PC-3 (cell line): ENCODE results near the gene MTMR6. TPM values are rescaled to one million over a fixed set of nuclear protein-coding genes. Genes with fewer than 3 reads are reported as not detected.

Experiments
- ATAC-seq: fragments of 200-7000 bp; cut with Tn5 transposase; 2 replicates; pipeline ENCODE4 v1.9.1; 2020; ENCODE audit warnings: mild to moderate bottlenecking, moderate library complexity
- BruUV-seq: library from RNA; stranded (reverse); fragments of 400-500 nt; replicated peaks from 2 replicates; lab custom pipeline; 2021; lab: Mats Ljungman, UMichigan
- CTCF ChIA-PET: fragments of 300-600 bp; sonication (Branson Sonifier 250); formaldehyde crosslinking; loops from one replicate; lab custom pipeline; 2022; ENCODE audit warnings: antibody characterized with exemption; lab: Charles Lee
- POLR2A ChIA-PET: fragments of 300-600 bp; sonication (Branson Sonifier 250); formaldehyde crosslinking; loops from one replicate; lab custom pipeline; 2022; ENCODE audit warnings: antibody characterized with exemption; ENCODE audit not compliant: unreplicated experiment; lab: Charles Lee
- DNase-seq: peaks from one replicate; pipeline ENCODE4 v3.0.0-alpha.2; 2015
- H2AFZ ChIP-seq: fragments of 300-600 bp; sonication (generic); 2 replicates; pipeline ENCODE4 v1.6.0; 2016; ENCODE audit warnings: antibody characterized with exemption, low read length
- H3F3A ChIP-seq: fragments of 300-600 bp; sonication (generic); one replicate; pipeline ENCODE4 v1.6.0; 2017; ENCODE audit warnings: antibody characterized with exemption, low read length, control low read depth, mild to moderate bottlenecking; ENCODE audit not compliant: unreplicated experiment
- H3K27ac ChIP-seq: fragments of 300-600 bp; sonication (generic); 2 replicates; pipeline ENCODE4 v1.5.1; 2016; ENCODE audit warnings: mild to moderate bottlenecking, low read length
- H3K27me3 ChIP-seq: fragments of 300-600 bp; sonication (generic); 2 replicates; pipeline ENCODE4 v1.6.1; 2016; ENCODE audit warnings: low read length, mixed read lengths
- H3K36me3 ChIP-seq: fragments of 300-600 bp; sonication (generic); 2 replicates; pipeline ENCODE4 v1.6.1; 2016; ENCODE audit warnings: low read depth, mixed run types, low read length, mixed read lengths
- H3K4me1 ChIP-seq: fragments of 300-600 bp; sonication (generic); 2 replicates; pipeline ENCODE4 v1.5.1; 2016; ENCODE audit warnings: low read length; ENCODE audit not compliant: insufficient read depth
- H3K4me2 ChIP-seq: fragments of 300-600 bp; sonication (generic); 2 replicates; pipeline ENCODE4 v1.6.0; 2016; ENCODE audit warnings: low read length
- H3K4me3 ChIP-seq: fragments of 300-600 bp; sonication (generic); 2 replicates; pipeline ENCODE4 v1.5.1; 2016; ENCODE audit warnings: mild to moderate bottlenecking, low read length, mixed read lengths
- H3K79me2 ChIP-seq: fragments of 300-600 bp; sonication (generic); 2 replicates; pipeline ENCODE4 v1.6.1; 2017; ENCODE audit warnings: low read length, mixed read lengths
- H3K9ac ChIP-seq: fragments of 300-600 bp; sonication (generic); 2 replicates; pipeline ENCODE4 v1.6.0; 2016; ENCODE audit warnings: mild to moderate bottlenecking, low read length
- H3K9me2 ChIP-seq: fragments of 300-600 bp; sonication (generic); replicated peaks from 2 replicates; pipeline ENCODE4 v1.6.1; 2016; ENCODE audit warnings: mixed run types, low read length, mixed read lengths
- H3K9me3 ChIP-seq: fragments of 300-600 bp; sonication (generic); 2 replicates; pipeline ENCODE4 v1.6.1; 2016; ENCODE audit warnings: low read length, mixed read lengths
- H4K20me1 ChIP-seq: fragments of 300-600 bp; sonication (generic); 2 replicates; pipeline ENCODE4 v1.6.1; 2016; ENCODE audit warnings: low read length, mixed read lengths
- CTCF ChIP-seq: fragments of 300-600 bp; sonication (generic); conservative IDR thresholded peaks from 2 replicates; pipeline ENCODE4 v1.5.1; 2017; ENCODE audit warnings: antibody characterized with exemption, low read depth, mild to moderate bottlenecking, low read length
- EZH2 ChIP-seq: fragments of 300-600 bp; sonication (generic); IDR thresholded peaks from one replicate; pipeline ENCODE4 v1.6.1; 2017; ENCODE audit warnings: antibody characterized with exemption, mild to moderate bottlenecking, low read length; ENCODE audit not compliant: unreplicated experiment
- EZH2phosphoT487 ChIP-seq: fragments of 300-600 bp; sonication (generic); IDR thresholded peaks from 2 replicates; pipeline ENCODE4 v1.6.1; 2018; ENCODE audit warnings: mild to moderate bottlenecking, antibody characterized with exemption, low read length, borderline replicate concordance
- intact Hi-C: fragments of 100-400 bp; cut with micrococcal nuclease; formaldehyde crosslinking; loops from 2 replicates; pipeline ENCODE4 v1.9.0; 2023
- total RNA-seq: library from RNA; depleted of rRNA; stranded (reverse); fragments of >200 nt; gene quantifications from 2 replicates; pipeline ENCODE4 v1.2.3, GENCODE V29; 2014

Gene MTMR6
- total RNA-seq, 1 experiment from 2014 or later, result 10.5 TPM

- Histone ChIP-seq H3K4me3 (no peak overlapping the region), H3K4me2 (no peak overlapping the region), H2AFZ (no peak overlapping the region), H3K9me3 (no peaks in the 10 kb centered on the region), H3K27me3 (no peaks in the 10 kb centered on the region), H3K79me2 (no peaks in the 10 kb centered on the region), H3F3A (no peaks in the 10 kb centered on the region), H3K36me3 (no peaks in the 10 kb centered on the region), H3K9ac (no peak overlapping the region), H4K20me1 (no peaks in the 10 kb centered on the region), H3K27ac (no peak overlapping the region), H3K9me2 (no peaks in the 10 kb centered on the region), H3K4me1 (0 out of 2 replicates have a peak, but pooled peaks cover 3% of the 10 kb centered on the region)
- DNase-seq (peak; percentile 50), ATAC-seq (peak; percentile 62; the same call in 1 of the 2 replicates)
- TF ChIP-seq CTCF, result no peak
- no peak for TF ChIP-seq EZH2
- TF ChIP-seq EZH2phosphoT487, result no peak
- ChIA-PET POLR2A (no interaction called here), CTCF (no interaction called here)
- BruUV-seq, result no TSS peak
- intact Hi-C loops, result no loop called here
Observed at GRCh38 chr13:25295228-25295627, 7.9 kb upstream of the MTMR6 start.

- H3K79me2 ChIP-seq, result no peaks in the 10 kb centered on the region
- H3K9me2 ChIP-seq, result no peaks in the 10 kb centered on the region
- ATAC-seq (peak; percentile 38; the same call in 1 of the 2 replicates), DNase-seq (peak; percentile 6)
- no peaks in the 10 kb centered on the region for H3K27me3 ChIP-seq
- POLR2A ChIA-PET, result no interaction called here
- intact Hi-C loops, result no loop called here
- no peak overlapping the region for H3K4me2 ChIP-seq
- H3K4me1 ChIP-seq, result peaks cover 7% of the 10 kb centered on the region; the same call in 1 of the 2 replicates
- no peak overlapping the region for H3K27ac ChIP-seq
- no peak overlapping the region for H3K9ac ChIP-seq
- BruUV-seq, result no TSS peak
- CTCF ChIA-PET, result no interaction called here
- H3K4me3 ChIP-seq, result no peak overlapping the region
- H3K9me3 ChIP-seq, result no peaks in the 10 kb centered on the region
- no peak for TF ChIP-seq EZH2
- no peak for TF ChIP-seq EZH2phosphoT487
- no peak for TF ChIP-seq CTCF
- H3F3A ChIP-seq, result no peaks in the 10 kb centered on the region
- peak overlapping the region; percentile 53; the same call in 1 of the 2 replicates for H2AFZ ChIP-seq
- H3K36me3 ChIP-seq, result no peaks in the 10 kb centered on the region
- no peaks in the 10 kb centered on the region for H4K20me1 ChIP-seq
Observed at GRCh38 chr13:25292301-25292700, 5.0 kb upstream of the MTMR6 start.

DNA sequence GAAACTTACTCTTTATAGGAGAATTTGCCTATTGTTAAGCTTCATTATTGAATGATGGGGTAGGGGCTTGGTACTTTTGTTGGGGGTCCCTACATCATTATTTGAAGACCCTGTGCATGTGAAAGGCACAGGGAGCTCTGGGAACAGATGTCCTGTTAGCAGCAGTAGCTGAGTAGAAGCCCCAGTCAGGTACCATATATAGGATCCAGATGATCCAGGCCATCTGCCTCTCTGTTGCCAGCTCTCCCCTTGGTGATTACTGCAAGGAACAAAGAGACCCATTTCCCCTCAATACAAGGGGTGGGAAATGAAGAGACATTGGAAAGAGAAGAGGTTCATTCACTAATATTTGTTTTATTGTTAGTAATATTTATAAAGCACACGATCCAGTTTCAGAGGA, 4.4 kb upstream of the MTMR6 start:
- no peak overlapping the region for H3K4me3 ChIP-seq
- H2AFZ ChIP-seq, result peak overlapping the region; percentile 53; the same call in 1 of the 2 replicates
- intact Hi-C loops, result no loop called here
- no peak for ATAC-seq
- H3K79me2 ChIP-seq, result peaks cover 4% of the 10 kb centered on the region
- no peak for TF ChIP-seq CTCF
- no peak for TF ChIP-seq EZH2
- TF ChIP-seq EZH2phosphoT487, result no peak
- H3K4me1 ChIP-seq, result peaks cover 7% of the 10 kb centered on the region; the same call in 1 of the 2 replicates
- no TSS peak for BruUV-seq
- H3K9me3 ChIP-seq, result no peaks in the 10 kb centered on the region
- no peak for DNase-seq
- H3K9me2 ChIP-seq, result no peaks in the 10 kb centered on the region
- CTCF ChIA-PET, result no interaction called here
- no peak overlapping the region for H3K4me2 ChIP-seq
- POLR2A ChIA-PET, result no interaction called here
- H3K27ac ChIP-seq, result no peak overlapping the region
- no peak overlapping the region for H3K9ac ChIP-seq
- H4K20me1 ChIP-seq, result no peaks in the 10 kb centered on the region
- H3K27me3 ChIP-seq, result no peaks in the 10 kb centered on the region
- no peaks in the 10 kb centered on the region for H3K36me3 ChIP-seq
- no peaks in the 10 kb centered on the region for H3F3A ChIP-seq
